ENCODE results near the gene OR51B2. TPM values are rescaled to one million over a fixed set of nuclear protein-coding genes. Genes with fewer than 3 reads are reported as not detected.

OR51B2 gene
- total and polyA plus RNA-seq, 2 donors (not counting 1 experiment from before 2014, with no cell fraction given), result not detected

GRCh38 chr11:5282628-5283027, 41.5 kb downstream of the OR51B2 start:
- no peaks in the 10 kb centered on the region for H3K9me3 ChIP-seq (ENCODE audit: control insufficient read depth, insufficient read depth, low read depth, low read length)
- H2AFZ ChIP-seq (ENCODE audit: low read length), result no peak overlapping the region
- no peaks in the 10 kb centered on the region for H4K20me1 ChIP-seq (ENCODE audit: control insufficient read depth, extremely low read depth, insufficient read depth, low read length)
- no peak overlapping the region for H3K4me3 ChIP-seq (replicated peaks in 1 of 4; ENCODE audit: control extremely low read depth in 1 of 4, insufficient read depth in 1 of 4, low read depth in 3 of 4, low read length in 4 of 4)
- no peak overlapping the region for H3K27ac ChIP-seq (ENCODE audit: insufficient read depth, low read length)
- H3K4me1 ChIP-seq (ENCODE audit: control insufficient read depth, extremely low read depth, insufficient read depth, low read length), result peaks cover 14% of the 10 kb centered on the region
- H3K27me3 ChIP-seq (ENCODE audit: control insufficient read depth, insufficient read depth, low read length), result no peaks in the 10 kb centered on the region
- no peaks in the 10 kb centered on the region for H3K36me3 ChIP-seq (ENCODE audit: control insufficient read depth, insufficient read depth, low read length)
- H3K9ac ChIP-seq (ENCODE audit: insufficient read depth, low read length), result no peak overlapping the region
- TF ChIP-seq CTCF (conservative IDR thresholded peaks at IDR 0.05 in 1 of 2, IDR thresholded peaks at IDR 0.05 in 1 of 2; ENCODE audit: low read depth in 1 of 2, low read length in 2 of 2), result no peak
- TF ChIP-seq EZH2 (IDR thresholded peaks at IDR 0.05; ENCODE audit: low read length, missing control alignments), result no peak
- no peak overlapping the region for H3K4me2 ChIP-seq (ENCODE audit: extremely low read depth, insufficient read depth, low read length)
- no peaks in the 10 kb centered on the region for H3K79me2 ChIP-seq (ENCODE audit: control insufficient read depth, insufficient read depth, low read length)
- no peak for DNase-seq (ENCODE audit: low read depth in 2 of 2)

- Histone ChIP-seq H3K79me2 (ENCODE audit: control insufficient read depth, insufficient read depth, low read length) (no peaks in the 10 kb centered on the region), H2AFZ (ENCODE audit: low read length) (no peak overlapping the region), H3K27ac (ENCODE audit: insufficient read depth, low read length) (peak overlapping the region; percentile 59), H3K4me2 (ENCODE audit: extremely low read depth, insufficient read depth, low read length) (no peak overlapping the region), H3K9ac (ENCODE audit: insufficient read depth, low read length) (no peak overlapping the region), H3K9me3 (ENCODE audit: control insufficient read depth, insufficient read depth, low read depth, low read length) (no peaks in the 10 kb centered on the region), H3K27me3 (ENCODE audit: control insufficient read depth, insufficient read depth, low read length) (no peaks in the 10 kb centered on the region), H3K4me3 (replicated peaks in 1 of 4; ENCODE audit: control extremely low read depth in 1 of 4, insufficient read depth in 1 of 4, low read depth in 3 of 4, low read length in 4 of 4) (no peak overlapping the region), H3K4me1 (ENCODE audit: control insufficient read depth, extremely low read depth, insufficient read depth, low read length) (peaks cover 14% of the 10 kb centered on the region), H4K20me1 (ENCODE audit: control insufficient read depth, extremely low read depth, insufficient read depth, low read length) (no peaks in the 10 kb centered on the region), H3K36me3 (ENCODE audit: control insufficient read depth, insufficient read depth, low read length) (no peaks in the 10 kb centered on the region)
- no peak for DNase-seq (ENCODE audit: low read depth in 2 of 2)
- TF ChIP-seq EZH2 (IDR thresholded peaks at IDR 0.05; ENCODE audit: low read length, missing control alignments) (no peak), CTCF (conservative IDR thresholded peaks at IDR 0.05 in 1 of 2, IDR thresholded peaks at IDR 0.05 in 1 of 2; ENCODE audit: low read depth in 1 of 2, low read length in 2 of 2) (no peak)
Observed at GRCh38 chr11:5281596-5281995, 42.5 kb downstream of the OR51B2 start.

- no peaks in the 10 kb centered on the region for H3K27me3 ChIP-seq (ENCODE audit: control insufficient read depth, insufficient read depth, low read length)
- H3K9me3 ChIP-seq (ENCODE audit: control insufficient read depth, insufficient read depth, low read depth, low read length), result no peaks in the 10 kb centered on the region
- TF ChIP-seq CTCF (conservative IDR thresholded peaks at IDR 0.05 in 1 of 2, IDR thresholded peaks at IDR 0.05 in 1 of 2; ENCODE audit: low read depth in 1 of 2, low read length in 2 of 2), result no peak
- TF ChIP-seq EZH2 (IDR thresholded peaks at IDR 0.05; ENCODE audit: low read length, missing control alignments), result no peak
Observed at GRCh38 chr11:5280582-5281102, 43.5 kb downstream of the OR51B2 start.

More at GRCh38 chr11:5280582-5281102, 43.5 kb downstream of the OR51B2 start:
- Histone ChIP-seq H3K79me2 (ENCODE audit: control insufficient read depth, insufficient read depth, low read length) (no peaks in the 10 kb centered on the region), H3K27ac (ENCODE audit: insufficient read depth, low read length) (peak overlapping the region; percentile 59), H2AFZ (ENCODE audit: low read length) (no peak overlapping the region), H3K4me3 (replicated peaks in 1 of 4; ENCODE audit: control extremely low read depth in 1 of 4, insufficient read depth in 1 of 4, low read depth in 3 of 4, low read length in 4 of 4) (no peak overlapping the region), H4K20me1 (ENCODE audit: control insufficient read depth, extremely low read depth, insufficient read depth, low read length) (no peaks in the 10 kb centered on the region), H3K4me2 (ENCODE audit: extremely low read depth, insufficient read depth, low read length) (no peak overlapping the region), H3K36me3 (ENCODE audit: control insufficient read depth, insufficient read depth, low read length) (no peaks in the 10 kb centered on the region), H3K9ac (ENCODE audit: insufficient read depth, low read length) (no peak overlapping the region), H3K4me1 (ENCODE audit: control insufficient read depth, extremely low read depth, insufficient read depth, low read length) (peaks cover 14% of the 10 kb centered on the region)
- DNase-seq (ENCODE audit: low read depth in 2 of 2), result peak; percentile 98 to 100

All from fibroblast of lung (primary cell).